Keratinocyte (primary cell): ENCODE data around the gene FNDC3A.

Experiments
- CTCF ChIP-seq, 3 experiments: IDR thresholded peaks in 1 of 3; conservative IDR thresholded peaks in 1 of 3; optimal IDR thresholded peaks in 1 of 3; 2 replicates in 2 of 3; 3 replicates in 1 of 3; pipeline versions ENCODE3 to v1.5.1; 2011; ENCODE audit warnings: low read length in 3 of 3, mild to moderate bottlenecking in 3 of 3, moderate library complexity in 2 of 3, control low read depth in 1 of 3, inconsistent platforms in 1 of 3; ENCODE audit not compliant: insufficient read depth in 2 of 3; ENCODE audit errors: extremely low read depth in 1 of 3
- EZH2 ChIP-seq: IDR thresholded peaks from one replicate; pipeline ENCODE4 v1.6.1; 2012; ENCODE audit warnings: inconsistent platforms, mild to moderate bottlenecking, low read length, moderate library complexity

GRCh38 chr13:49210669-49211068, 235.0 kb downstream of the FNDC3A start:
- no peak for TF ChIP-seq CTCF (optimal IDR thresholded peaks at IDR 0.05 in 1 of 3, IDR thresholded peaks at IDR 0.05 in 1 of 3, conservative IDR thresholded peaks at IDR 0.05 in 1 of 3; ENCODE audit: extremely low read depth in 1 of 3, insufficient read depth in 2 of 3, low read length in 3 of 3)
- no peak for TF ChIP-seq EZH2
